HG03432 (cell line): ENCODE results near the gene C9orf152.
"Not testable (repeated sequence)": the region's sequence is repeated elsewhere in the genome, so short reads cannot be mapped to it uniquely, and the experiment has no call there.

Experiments used
- ATAC-seq: cut with Tn5 transposase; IDR thresholded peaks from one replicate; pipeline ENCODE4 v1.9.1; 2021; ENCODE audit warnings: mild to moderate bottlenecking, moderate library complexity; ENCODE audit not compliant: unreplicated experiment

C9orf152 gene

GRCh38 chr9:110214586-110215355, 6.8 kb upstream of the C9orf152 start:
- ATAC-seq, result no peak

- ATAC-seq, result no peak
Observed at GRCh38 chr9:110214090-110214489, 6.1 kb upstream of the C9orf152 start.

DNA sequence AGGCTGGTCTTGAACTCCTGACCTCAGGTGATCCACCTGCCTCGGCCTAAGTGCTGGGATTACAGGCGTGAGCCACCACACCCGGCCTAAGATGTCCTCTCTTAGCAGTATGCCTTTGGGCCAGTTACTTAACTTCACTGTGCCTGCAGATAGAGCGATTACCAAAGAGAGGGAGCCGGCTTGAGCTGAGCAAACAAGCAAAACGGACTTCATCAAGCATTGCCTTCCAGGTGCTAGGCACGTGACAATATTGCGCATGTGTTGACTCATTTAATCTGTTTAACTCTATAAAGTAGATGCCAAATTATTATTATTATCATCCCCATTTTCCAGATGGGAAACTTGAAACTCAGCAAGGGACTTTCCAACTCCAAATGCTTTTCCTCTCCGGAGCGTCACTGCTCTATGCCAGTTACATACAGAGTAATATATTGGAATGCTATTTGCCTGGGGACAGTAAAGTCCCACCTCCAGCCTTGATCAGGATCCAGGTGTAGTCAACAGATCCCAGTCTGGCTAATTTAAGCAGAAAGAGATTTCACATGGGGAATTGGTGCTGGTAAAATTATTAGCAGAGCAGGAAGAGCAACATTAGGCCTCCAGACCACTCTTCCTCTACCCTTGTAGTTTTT, 5.6 kb upstream of the C9orf152 start:
- ATAC-seq, result no peak

GRCh38 chr9:110207071-110207641, 803 bp downstream of the C9orf152 start:
- no peak for ATAC-seq

DNA sequence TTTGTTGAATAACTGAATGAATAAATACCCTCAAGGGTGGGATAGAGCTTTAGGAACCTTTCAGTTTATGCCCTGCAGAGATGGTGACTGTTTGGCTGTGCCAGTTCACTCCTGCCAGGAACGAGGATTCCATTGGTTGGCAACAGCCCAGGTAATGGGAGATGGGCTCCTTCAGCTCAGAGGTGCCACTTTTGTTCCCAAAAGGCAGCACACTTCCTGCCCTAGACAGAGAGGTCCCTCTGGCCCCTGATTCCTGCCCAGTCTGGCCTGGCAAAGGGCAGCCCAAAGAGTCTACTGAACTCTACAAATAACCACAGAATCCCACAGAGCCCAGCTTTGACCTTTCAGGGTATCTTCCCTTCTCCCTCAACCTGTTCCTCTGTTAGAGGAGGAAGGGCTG, 1.6 kb downstream of the C9orf152 start:
- no peak for ATAC-seq

DNA sequence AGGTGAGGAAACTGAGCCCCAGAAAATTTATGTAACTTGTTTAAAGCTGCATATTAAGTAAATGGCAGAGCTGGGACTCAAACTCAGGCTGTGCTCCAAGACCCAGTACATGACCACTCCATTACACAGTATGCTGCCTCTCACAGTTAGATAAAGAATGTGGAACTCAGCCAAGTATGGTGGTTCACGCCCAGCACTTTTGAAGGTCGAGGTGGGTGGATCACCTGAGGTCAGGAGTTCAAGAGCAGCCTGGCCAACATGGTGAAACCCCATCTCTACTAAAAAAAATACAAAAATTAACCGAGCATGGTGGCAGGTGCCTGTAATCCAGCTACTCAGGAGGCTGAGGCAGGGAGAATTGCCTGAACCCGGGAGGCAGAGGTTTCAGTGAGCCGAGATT, 2.3 kb downstream of the C9orf152 start:
- not testable (repeated sequence) for ATAC-seq

DNA sequence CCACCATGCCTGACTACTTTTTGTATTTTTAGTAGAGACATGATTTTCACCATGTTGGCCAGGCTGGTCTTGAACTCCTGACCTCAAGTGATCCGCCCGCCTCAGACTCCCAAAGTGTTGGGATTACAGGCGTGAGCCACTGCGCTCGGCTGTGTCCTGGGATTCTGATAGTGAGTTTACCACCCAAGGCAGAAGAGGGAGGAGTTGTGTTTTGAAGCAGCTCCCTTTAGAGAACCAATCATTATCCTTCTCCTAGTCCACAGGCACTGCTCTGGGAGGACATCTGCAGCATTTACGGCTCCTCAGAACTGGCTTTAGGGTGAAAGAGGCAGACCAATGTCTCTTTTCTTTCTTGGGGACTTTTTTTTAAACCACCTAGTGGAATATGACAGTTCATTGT, 5.7 kb downstream of the C9orf152 start:
- no peak for ATAC-seq

DNA sequence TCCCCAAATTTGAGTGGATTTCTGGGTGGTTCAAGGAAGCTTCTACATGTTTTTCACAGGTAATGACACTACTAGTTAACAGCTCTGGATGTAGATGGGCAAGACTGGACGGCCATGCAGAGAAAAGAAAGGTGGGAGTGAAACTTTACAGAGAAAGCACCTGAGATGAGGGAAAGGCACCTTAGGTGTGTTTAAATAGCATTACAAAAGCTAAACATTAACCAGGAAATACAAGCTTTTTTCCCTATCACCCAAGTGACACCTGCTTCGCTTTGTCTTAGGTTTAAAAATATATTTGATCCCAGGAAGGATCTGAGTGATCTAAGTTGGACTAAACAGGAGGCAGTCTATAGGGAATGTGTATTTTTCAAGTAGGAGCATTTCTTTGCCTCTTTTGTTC, 8.3 kb downstream of the C9orf152 start:
- no peak for ATAC-seq

GRCh38 chr9:110198357-110198756, 9.6 kb downstream of the C9orf152 start:
- no peak for ATAC-seq

- ATAC-seq, result no peak
Observed at GRCh38 chr9:110197330-110198187, 10.4 kb downstream of the C9orf152 start.

DNA sequence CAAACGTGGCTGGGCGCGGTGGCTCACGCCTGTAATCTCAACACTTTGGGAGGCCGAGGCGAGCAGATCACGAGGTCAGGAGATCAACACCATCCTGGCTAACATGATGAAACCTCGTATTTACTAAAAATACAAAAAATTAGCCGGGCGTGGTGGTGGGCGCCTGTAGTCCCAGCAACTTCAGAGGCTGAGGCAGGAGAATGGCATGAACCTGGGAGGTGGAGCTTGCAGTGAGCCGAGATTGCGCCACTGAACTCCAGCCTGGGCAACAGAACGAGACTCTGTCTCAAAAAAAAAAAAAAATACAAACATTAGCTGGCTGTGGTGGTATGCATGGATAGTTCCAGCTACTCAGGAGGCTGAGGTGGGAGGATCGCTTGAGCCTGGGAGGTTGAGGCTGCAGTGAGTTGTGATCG, 11.9 kb downstream of the C9orf152 start:
- ATAC-seq, result not testable (repeated sequence)

GRCh38 chr9:110192531-110193261, 15.3 kb downstream of the C9orf152 start:
- no peak for ATAC-seq

DNA sequence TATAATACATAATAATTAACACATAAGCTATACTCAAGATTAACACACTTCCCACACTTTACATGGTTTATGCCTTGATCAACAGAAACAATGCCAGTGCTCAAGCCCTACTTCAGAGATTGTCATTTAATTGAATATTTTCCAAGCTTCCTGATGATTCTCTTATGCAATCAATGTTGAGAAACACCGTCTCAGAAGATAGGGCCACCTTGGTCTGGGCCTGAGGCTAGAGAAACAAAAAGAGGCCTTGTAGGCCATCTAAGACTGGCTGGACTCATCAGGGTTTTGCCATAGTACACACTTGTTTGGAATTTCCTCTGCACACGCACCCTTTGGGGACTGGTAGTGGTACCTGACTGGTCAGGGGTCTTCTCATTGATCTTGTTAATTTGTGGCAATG, 16.3 kb downstream of the C9orf152 start:
- no peak for ATAC-seq

GRCh38 chr9:110189559-110190320, 18.2 kb downstream of the C9orf152 start:
- ATAC-seq, result no peak

DNA sequence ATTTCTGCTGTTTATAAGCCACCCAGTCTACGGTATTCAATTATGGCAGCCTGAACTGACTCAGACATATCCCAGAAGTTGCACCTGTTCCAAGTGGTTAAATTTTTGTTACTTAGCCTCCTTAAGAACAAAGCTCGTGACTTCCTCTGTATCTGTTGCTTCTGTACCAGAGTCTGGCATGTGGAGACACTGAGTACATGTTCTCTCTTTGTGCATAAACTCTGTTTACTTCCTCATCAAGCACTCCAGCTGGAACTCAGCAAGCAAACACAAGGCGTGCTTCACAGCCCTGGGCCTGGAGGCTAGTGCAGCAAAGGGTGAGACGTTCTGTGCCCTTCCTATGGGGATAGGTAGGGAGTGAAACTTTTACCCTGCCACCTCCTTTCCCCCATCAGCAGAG, 19.0 kb downstream of the C9orf152 start:
- no peak for ATAC-seq

DNA sequence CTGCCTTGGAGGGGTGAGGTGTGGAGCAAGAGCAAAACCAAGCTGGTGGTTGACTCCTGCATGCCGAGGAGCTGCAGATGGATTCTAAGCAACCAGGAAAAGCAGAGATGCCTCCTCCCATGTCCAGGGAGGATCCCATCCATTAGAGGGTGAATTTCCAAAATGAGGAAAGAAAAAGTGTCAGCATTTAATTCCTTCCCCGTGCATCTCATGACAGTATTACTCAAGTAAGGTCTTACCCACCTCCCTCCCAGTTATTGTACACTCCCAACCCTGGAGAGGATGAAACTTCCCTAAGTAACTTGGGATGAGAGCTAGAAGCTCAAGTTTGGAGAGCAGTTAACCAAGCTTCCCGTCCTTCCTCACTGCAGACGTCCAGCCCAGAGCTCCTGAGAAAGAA, 19.9 kb downstream of the C9orf152 start:
- no peak for ATAC-seq

GRCh38 chr9:110187126-110187525, 20.8 kb downstream of the C9orf152 start:
- ATAC-seq, result no peak

GRCh38 chr9:110186254-110186653, 21.7 kb downstream of the C9orf152 start:
- no peak for ATAC-seq

DNA sequence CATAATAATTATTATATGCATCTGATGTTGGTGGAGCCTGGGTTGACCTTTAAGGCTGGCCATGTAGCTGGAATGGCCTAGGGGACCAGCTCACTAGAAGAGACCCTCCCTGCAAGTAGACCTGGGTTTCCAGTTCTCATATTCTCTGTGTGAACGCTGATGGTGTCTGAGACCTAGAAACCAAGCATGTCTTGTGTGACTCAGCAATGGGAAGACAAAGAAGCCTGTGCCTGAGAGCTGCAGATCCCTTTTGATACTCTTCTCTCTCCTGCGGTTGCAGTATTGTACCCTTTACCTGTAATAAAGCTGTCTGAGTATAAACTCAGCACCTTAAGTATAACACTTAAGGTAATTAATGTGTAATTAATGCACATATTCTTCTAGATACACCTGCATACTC, 22.2 kb downstream of the C9orf152 start:
- no peak for ATAC-seq
